SK-N-MC (cell line): ENCODE measurements around the gene MRPL12.
A peak's percentile ranks its signal among the peaks of the same experiment; 100 is the strongest.
"Not testable (repeated sequence)": the region's sequence is repeated elsewhere in the genome, so short reads cannot be mapped to it uniquely, and the experiment has no call there.

ENCODE experiments used
- DNase-seq: peaks from one replicate; pipeline ENCODE4 v3.0.0-alpha.2; 2011; ENCODE audit warnings: low read depth, low spot score
- H3K27ac ChIP-seq: fragments of 200-600 bp; sonication (generic); 2 replicates; pipeline ENCODE4 v1.5.1; 2016; ENCODE audit warnings: mixed run types
- H3K36me3 ChIP-seq: fragments of 200-600 bp; sonication (generic); 2 replicates; pipeline ENCODE4 v1.6.1; 2017; ENCODE audit warnings: antibody characterized with exemption, low read length, mixed read lengths; ENCODE audit not compliant: insufficient read depth
- H3K4me3 ChIP-seq: fragments of 200-600 bp; sonication (generic); 2 replicates; pipeline ENCODE4 v1.5.1; 2016
- H3K9ac ChIP-seq: fragments of 200-600 bp; sonication (generic); 2 replicates; pipeline ENCODE4 v1.8.0; 2017; ENCODE audit warnings: mixed run types, mixed read lengths; ENCODE audit not compliant: insufficient read length
- H3K9me3 ChIP-seq: fragments of 200-600 bp; sonication (generic); 2 replicates; pipeline ENCODE4 v1.6.1; 2017; ENCODE audit warnings: low read depth, mild to moderate bottlenecking, antibody characterized with exemption, low read length, moderate library complexity, mixed read lengths
- EZH2 ChIP-seq: fragments of 200-600 bp; sonication (generic); IDR thresholded peaks from one replicate; pipeline ENCODE4 v1.6.1; 2017; ENCODE audit warnings: antibody characterized with exemption
- FOXP2 ChIP-seq: optimal IDR thresholded peaks from 2 replicates; pipeline ENCODE3; 2011; ENCODE audit warnings: mild to moderate bottlenecking, moderate library complexity; ENCODE audit not compliant: insufficient read depth; ENCODE audit errors: extremely low read length, control extremely low read depth
- POLR2AphosphoS5 ChIP-seq: IDR thresholded peaks from 2 replicates; pipeline ENCODE4 v1.6.1; 2012; ENCODE audit warnings: mild to moderate bottlenecking, low read depth, low read length, borderline replicate concordance

Gene MRPL12

DNA sequence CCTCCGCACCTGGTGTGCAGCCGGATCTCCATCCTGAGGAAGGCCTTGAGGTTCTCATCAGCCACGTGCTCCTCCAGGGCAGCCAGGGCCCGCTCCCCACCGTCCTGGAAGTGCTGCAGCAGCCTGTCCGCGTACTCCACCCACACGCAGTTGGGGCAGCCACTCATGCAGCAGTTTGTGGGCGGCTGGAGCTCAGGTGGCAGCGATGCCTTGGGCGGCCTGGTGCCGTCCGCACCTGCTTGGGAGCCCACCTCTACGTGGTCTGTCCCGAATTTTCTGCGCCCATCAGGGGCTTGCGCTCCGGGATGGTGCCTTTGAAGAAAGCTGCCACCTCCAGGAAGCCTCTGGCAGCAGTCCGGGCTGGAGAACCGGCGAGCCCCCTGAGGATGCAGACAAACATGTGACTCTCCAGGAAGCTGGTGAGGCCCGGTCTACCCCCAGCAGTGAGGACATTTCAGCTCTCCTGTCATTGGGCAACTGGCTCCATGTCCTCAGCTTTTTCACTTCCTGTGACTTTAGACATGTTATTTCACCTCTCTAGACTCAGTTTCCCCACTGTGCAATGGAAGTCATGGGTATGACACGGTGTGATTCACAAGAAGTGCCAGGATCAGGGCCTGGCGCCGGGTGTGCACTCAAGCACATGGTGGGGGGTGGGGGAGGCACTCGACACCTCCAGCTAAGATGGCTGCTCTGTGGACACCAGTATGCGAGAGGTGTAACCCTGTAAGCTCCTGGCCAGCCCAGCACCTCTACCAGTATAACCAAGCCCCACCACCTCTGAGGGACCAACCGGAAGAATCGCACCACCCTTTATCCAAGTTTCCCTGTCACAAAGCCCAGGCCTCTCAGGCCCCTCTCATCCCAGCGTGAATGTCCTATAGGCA is 37.7 kb upstream of the MRPL12 start:
- no peak for DNase-seq
- Histone ChIP-seq H3K36me3 (peaks cover 33% of the 10 kb centered on the region), H3K27ac (peak overlapping the region; percentile 72), H3K4me3 (peak overlapping the region; percentile 91), H3K9me3 (no peaks in the 10 kb centered on the region), H3K9ac (peak overlapping the region; percentile 91)
- TF ChIP-seq POLR2AphosphoS5 (no peak), EZH2 (no peak), FOXP2 (no peak)

DNA sequence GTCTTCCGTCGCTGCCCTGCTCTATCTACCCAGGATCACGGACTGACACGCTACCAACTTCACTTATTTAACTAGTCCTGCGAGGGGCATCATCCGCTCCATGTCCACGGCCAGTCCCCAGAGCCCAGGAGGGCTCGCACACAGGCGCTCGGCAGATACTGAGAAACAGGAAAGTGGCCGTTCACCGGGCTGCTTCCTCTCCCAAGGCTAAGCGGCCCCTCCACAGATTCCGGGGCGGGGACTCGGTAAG is 37.1 kb upstream of the MRPL12 start:
- TF ChIP-seq EZH2 (no peak), FOXP2 (no peak), POLR2AphosphoS5 (no peak)
- DNase-seq: no peak

DNA sequence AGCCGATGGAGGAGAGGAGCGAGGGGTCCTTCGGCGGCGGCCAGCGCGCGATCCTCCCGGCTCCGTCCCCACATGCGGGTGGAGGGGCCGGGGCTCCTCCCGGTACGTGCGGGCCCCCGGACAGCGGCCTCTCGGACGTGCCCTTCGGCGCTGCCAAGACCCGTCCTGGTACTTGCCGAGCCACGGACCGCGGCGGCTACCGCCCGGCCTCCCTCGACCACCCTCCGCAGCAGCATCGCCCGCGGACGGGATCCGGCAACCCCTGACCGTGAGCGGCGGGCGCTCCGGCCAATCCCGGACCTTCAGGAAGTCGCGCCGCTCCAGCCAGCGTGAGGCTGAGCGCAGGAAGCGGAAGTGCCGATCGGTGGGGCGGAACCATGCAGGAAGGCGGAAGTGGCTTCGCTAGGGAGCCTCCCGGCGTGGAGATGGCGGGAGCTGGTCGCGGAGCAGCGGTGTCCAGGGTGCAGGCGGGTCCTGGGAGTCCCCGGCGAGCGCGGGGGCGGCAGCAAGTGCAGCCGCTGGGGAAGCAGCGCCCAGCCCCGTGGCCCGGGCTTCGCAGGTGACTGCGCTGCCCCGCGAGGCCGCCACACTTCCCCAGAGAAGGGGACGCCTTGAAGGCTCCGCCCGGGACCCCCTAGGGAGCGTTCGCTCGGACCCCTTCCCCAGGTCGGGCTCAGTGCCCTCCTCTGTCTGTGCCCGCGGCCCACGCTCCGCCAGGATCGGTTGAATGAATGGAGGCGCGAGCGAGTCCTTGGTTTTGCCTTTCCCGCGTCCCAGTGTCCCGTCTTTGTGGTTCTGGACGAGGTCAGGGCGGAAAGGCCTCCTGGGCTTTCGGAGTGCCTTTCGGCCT is 36.6 kb upstream of the MRPL12 start, which contains the start of the genes CCDC137 and OXLD1:
Gene CCDC137, plus strand, starts transcription at position 396 of the 850 bp plus-strand sequence. Its CDS starts 30 bp downstream, at position 426.
Gene OXLD1, minus strand, starts transcription at position 264 of the 850 bp plus-strand sequence. Its CDS starts 28 bp downstream, at position 236.
- Histone ChIP-seq H3K9me3 (no peaks in the 10 kb centered on the region), H3K36me3 (peaks cover 44% of the 10 kb centered on the region), H3K27ac (peak within 1 kb of the TSS; percentile 72), H3K9ac (peak within 1 kb of the TSS; percentile 91), H3K4me3 (peak within 1 kb of the TSS; percentile 91)
- DNase-seq: peak; percentile 64
- no peak for TF ChIP-seq FOXP2
- TF ChIP-seq POLR2AphosphoS5: peak; percentile 94; the same call in 1 of the 2 replicates
- TF ChIP-seq EZH2: no peak

More for the DNA sequence above, 37.1 kb upstream of the MRPL12 start:
- H3K9ac ChIP-seq: peak overlapping the region; percentile 91
- H3K4me3 ChIP-seq: peak overlapping the region; percentile 91
- peaks cover 39% of the 10 kb centered on the region for H3K36me3 ChIP-seq
- no peaks in the 10 kb centered on the region for H3K9me3 ChIP-seq
- H3K27ac ChIP-seq: peak overlapping the region; percentile 72

DNA sequence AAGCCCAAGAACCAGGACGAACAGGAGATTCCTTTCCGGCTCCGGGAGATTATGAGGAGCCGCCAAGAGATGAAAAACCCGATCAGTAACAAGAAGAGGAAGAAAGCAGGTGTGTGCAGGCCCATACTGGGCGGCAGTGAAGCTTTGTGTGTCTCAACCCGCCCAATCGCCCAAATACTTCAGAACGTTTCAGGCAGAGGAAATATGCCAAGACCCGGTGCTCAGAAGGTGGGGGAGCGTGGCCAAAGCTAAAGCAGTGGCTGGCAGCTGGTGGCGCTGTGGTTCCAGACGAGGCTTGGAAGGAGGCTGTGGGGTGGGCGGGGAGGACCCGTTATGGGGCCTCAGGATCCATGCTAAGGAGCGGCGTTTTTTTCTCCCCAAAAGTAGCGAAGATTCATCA is 35.4 kb upstream of the MRPL12 start:
- Histone ChIP-seq H3K27ac (no peak overlapping the region; the same call in 1 of the 2 replicates), H3K36me3 (peaks cover 56% of the 10 kb centered on the region), H3K9ac (peak overlapping the region; percentile 60), H3K4me3 (peak overlapping the region; percentile 91), H3K9me3 (no peaks in the 10 kb centered on the region)
- TF ChIP-seq POLR2AphosphoS5: no peak
- no peak for TF ChIP-seq EZH2
- no peak for DNase-seq

DNA sequence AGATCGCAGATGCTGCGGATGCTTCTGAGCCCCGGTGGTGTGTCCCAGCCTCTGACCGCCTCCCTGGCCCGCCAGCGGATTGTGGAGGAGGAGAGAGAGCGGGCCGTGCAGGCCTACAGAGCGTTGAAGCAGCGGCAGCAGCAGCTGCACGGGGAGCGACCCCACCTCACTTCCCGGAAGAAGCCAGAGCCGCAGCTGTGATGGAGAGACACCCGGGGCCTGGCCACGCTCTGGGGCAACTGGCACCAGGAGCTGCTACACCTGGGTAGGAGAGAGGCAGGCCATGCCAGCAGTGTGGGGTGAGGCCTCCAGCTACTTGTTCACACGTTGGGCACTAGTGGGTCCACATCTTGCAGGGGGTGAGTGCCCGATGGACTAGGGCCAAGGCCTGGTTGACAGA is 30.7 kb upstream of the MRPL12 start:
- Histone ChIP-seq H3K27ac (no peak overlapping the region), H3K4me3 (no peak overlapping the region), H3K36me3 (peaks cover 57% of the 10 kb centered on the region), H3K9ac (no peak overlapping the region), H3K9me3 (no peaks in the 10 kb centered on the region)
- TF ChIP-seq EZH2: no peak
- no peak for TF ChIP-seq POLR2AphosphoS5
- TF ChIP-seq FOXP2: no peak
- DNase-seq: no peak

DNA sequence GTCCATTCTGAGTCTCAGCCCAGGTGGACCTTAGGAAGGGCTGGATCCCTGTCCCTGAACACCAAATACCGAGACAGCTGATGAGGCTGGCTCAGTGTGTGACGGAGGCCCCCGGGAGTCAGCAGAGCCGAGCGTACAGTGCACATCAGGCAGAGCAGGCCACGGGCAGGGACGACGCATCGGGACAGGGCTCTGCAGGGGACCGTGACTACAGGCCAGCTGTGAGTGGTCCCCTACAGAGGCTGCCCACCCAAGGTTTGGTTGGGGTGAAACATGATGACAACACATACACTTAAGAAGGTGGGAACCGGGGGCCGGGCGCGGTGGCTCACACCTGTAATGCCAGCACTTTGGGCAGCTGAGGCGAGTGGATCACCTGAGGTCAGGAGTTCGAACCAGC is 30.2 kb upstream of the MRPL12 start:
- Histone ChIP-seq H3K36me3 (peaks cover 55% of the 10 kb centered on the region), H3K9ac (no peak overlapping the region), H3K27ac (no peak overlapping the region), H3K9me3 (no peaks in the 10 kb centered on the region), H3K4me3 (no peak overlapping the region)
- TF ChIP-seq FOXP2 (no peak), EZH2 (no peak), POLR2AphosphoS5 (no peak)
- no peak for DNase-seq

DNA sequence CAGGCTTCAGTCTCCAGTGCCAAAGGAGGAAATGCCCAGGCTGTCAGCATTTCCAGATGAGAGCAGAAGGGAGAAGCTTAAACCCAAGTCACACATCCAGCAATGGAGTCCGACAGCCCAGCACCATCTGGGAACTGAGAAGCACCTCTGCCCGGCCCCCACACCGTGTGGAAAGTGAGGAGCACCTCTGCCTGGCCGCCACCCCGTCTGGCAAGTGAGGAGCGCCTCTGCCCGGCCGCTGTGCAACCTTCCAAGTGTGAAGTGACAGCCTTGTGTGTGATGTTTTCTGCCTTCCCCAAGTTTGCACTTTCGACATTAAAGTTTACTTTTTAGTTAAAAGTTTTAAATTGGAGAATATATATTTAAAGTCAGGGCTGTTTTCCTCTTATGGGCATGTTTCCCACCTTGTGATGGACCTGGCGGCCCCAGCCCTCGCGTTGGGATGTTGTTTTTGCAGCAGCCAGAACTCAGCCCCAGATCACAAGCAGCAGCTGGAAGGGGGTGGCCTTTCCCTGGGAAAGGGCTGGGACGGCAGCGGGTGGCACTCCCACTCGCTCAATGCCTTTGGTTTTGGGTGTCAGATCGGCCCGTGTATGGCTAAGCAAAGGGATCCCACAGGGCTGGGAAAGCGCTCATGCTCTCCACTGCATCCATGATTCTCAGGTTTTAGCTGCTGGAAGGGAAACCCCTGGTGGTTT is 29.5 kb upstream of the MRPL12 start:
- Histone ChIP-seq H3K9ac (no peak overlapping the region), H3K36me3 (peaks cover 47% of the 10 kb centered on the region), H3K4me3 (no peak overlapping the region), H3K9me3 (no peaks in the 10 kb centered on the region), H3K27ac (0 out of 2 replicates have a peak overlapping the region, but pooled peaks have one; percentile 19)
- no peak for DNase-seq
- TF ChIP-seq POLR2AphosphoS5: no peak
- TF ChIP-seq FOXP2: no peak
- no peak for TF ChIP-seq EZH2

DNA sequence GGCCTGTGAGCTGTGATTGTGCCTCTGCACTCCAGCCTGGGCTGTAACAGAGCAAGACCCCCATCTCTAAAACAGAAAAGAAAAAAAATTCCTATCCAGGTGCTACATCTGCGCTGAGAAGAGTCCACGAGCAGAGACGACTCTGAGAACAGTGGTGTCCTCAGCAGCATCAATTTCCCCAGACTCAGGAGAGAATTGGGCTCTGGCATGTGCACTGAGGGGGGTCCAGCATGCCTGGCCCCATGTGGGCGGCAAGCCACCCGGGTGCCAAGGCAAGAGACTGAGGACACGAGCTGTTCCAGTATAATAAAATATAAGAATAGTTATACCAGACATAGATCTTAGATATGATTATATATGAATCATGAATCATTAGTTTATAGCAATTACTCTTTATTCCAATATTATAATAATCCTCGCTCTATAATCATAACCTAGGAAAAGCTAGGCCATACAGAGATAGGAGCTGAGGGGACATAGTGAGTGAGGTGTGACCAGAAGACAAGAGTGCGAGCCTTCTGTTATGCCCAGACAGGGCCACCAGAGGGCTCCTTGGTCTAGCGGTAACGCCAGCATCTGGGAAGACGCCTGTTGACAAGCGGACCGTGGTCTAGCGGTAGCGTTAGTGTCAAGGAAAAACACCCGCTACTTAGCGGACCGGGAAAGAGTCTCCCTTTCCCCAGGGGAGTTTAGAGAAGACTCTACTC is 27.5 kb upstream of the MRPL12 start:
- not testable (repeated sequence) for H3K9ac ChIP-seq, DNase-seq, H3K9me3 ChIP-seq, H3K4me3 ChIP-seq
- Histone ChIP-seq H3K36me3 (peaks cover 29% of the 10 kb centered on the region), H3K27ac (0 out of 2 replicates have a peak overlapping the region, but pooled peaks have one; percentile 62)
